ENCODE results near the gene SPEF2. TPM values are rescaled to one million over a fixed set of nuclear protein-coding genes. Genes with fewer than 3 reads are reported as not detected.

SPEF2 gene
- total and polyA plus RNA-seq, 2 of the 13 experiments (the other 11 are each of a cell fraction or from before 2014, with no cell fraction given): 1.5 to 2.3 TPM

- H3K27me3 ChIP-seq (ENCODE audit: control insufficient read depth in 1 of 2, insufficient read depth in 2 of 2, low read length in 2 of 2): peaks cover 0 to 5% of the 10 kb centered on the region in 2 experiments; a peak in 2 of 5 replicates
- no peak overlapping the region for H2AFZ ChIP-seq (ENCODE audit: low read length)
- POLR2A ChIA-PET: no interaction called here
- H3K9ac ChIP-seq (ENCODE audit: insufficient read depth, low read depth, low read length): no peak overlapping the region
- no peaks in the 10 kb centered on the region for H3K79me2 ChIP-seq (ENCODE audit: insufficient read depth, low read length)
- intact Hi-C loops (cut with micrococcal nuclease; ENCODE audit: unreplicated experiment): no loop called here
- H3K27ac ChIP-seq (ENCODE audit: extremely low read length, insufficient read depth, low read length): no peak overlapping the region
- no peaks in the 10 kb centered on the region for H4K20me1 ChIP-seq (ENCODE audit: insufficient read depth, low read length)
- H3K4me1 ChIP-seq (ENCODE audit: insufficient read depth, low read length): peaks cover 9% of the 10 kb centered on the region
- no peak overlapping the region for H3K4me2 ChIP-seq (ENCODE audit: low read depth, low read length)
- CTCF ChIA-PET (ENCODE audit: low intra/inter-chr PET ratio, low total read pairs): no interaction called here
- in situ Hi-C loops (cut with HindIII; ENCODE audit: extremely low pct_ligation_motif_present, low pct_unique_long_range_greater_than_20kb): no loop called here
- no peaks in the 10 kb centered on the region for H3K9me3 ChIP-seq (ENCODE audit: low read length)
- no peak for TF ChIP-seq ZNF12 (CRISPR knock-in tag; IDR thresholded peaks at IDR 0.05)
- no peak for TF ChIP-seq NFYC (CRISPR knock-in tag; IDR thresholded peaks at IDR 0.05)
- TF ChIP-seq NR2F2 (IDR thresholded peaks at IDR 0.05; ENCODE audit: borderline replicate concordance, low read depth): no peak
- TF ChIP-seq LRRFIP1 (CRISPR knock-in tag; conservative IDR thresholded peaks at IDR 0.05): no peak
- no peak for TF ChIP-seq ZNF274 (CRISPR knock-in tag; IDR thresholded peaks at IDR 0.05)
- no peak for TF ChIP-seq DPF2 (CRISPR knock-in tag; IDR thresholded peaks at IDR 0.05; ENCODE audit: borderline replicate concordance, low read depth)
- no peak for ATAC-seq
- H3K4me3 ChIP-seq (replicated peaks in 1 of 3; ENCODE audit: insufficient read depth in 1 of 3, low read depth in 2 of 3, low read length in 3 of 3): no peak overlapping the region
- BruUV-seq (replicated peaks): no TSS peak
- no peak for FAIRE-seq
- DNase-seq (ENCODE audit: low spot score): no peak
- 17% methylated on average over 6 of the region's 7 CpGs for WGBS (ENCODE audit: low lambda C conversion rate)
- H3K36me3 ChIP-seq (replicated peaks in 1 of 2; ENCODE audit: control insufficient read depth in 1 of 2, insufficient read depth in 2 of 2, low read length in 2 of 2): no peaks in the 10 kb centered on the region
Measured at GRCh38 chr5:35823347-35824098, 205.9 kb downstream of the SPEF2 start.
